ENCODE measurements around the gene CHURC1.

Gene CHURC1

DNA sequence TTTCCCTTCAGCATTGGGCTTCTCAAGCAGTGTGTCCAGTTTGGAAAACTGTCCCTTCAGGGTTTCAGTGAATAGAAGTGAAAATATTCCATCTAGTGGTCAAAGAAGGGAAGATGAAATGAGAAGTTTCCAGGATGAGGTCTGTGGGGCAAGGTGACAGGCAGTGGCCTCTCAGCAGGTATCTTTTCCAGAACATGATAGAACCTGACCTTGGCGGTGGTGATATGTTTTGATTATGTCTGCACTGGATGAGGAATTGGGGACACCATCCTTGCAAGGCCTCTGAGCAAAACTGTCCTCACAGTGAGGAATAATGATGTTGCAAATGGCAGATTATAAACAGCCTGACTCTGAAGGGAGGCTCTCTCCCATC, 23.6 kb downstream of the CHURC1 start:
- DNase-seq (ENCODE audit: low read depth in 2 of 2, low spot score in 1 of 2): no peak

DNA sequence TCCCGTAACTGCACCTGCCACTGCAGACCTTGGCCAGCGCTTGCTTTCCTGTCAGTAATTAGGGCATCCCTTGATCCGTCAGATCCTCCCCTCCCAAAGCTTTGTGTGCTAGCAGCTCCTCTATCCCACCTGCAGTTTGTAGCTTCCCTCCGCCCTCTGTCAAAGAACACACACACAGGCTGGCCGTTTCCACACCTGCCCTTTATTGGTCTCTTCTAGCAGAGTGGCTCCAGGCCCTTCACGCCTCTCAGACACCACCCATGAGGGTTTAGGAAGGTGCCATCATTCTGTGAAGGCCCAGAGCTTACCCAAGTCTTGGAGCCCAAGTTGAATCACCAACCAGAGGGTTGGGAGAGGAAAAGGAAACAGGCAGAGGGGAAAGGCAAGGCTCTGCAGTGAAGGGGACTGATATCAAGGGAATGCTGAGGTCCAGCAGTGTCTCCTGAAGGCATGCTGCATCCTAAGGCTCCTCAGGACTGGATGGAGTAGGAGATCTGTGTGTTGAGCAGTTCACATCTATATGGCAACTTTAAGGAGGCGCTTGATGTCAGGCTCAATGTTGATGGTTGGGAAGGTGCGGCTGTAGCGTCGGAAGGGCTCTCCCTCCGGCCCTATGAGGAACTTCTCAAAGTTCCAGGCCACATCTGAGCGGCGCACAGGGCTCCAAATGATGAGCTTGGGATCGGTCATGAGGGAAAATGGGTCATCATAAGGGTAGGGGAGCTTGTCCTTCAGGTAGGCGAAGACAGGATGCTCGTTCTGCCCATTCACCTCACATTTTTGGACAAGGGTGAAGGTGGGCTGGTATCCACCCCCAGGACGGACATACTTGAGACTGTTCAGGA, 24.9 kb downstream of the CHURC1 start:
- DNase-seq (ENCODE audit: low read depth in 2 of 2, low spot score in 1 of 2): no peak

DNA sequence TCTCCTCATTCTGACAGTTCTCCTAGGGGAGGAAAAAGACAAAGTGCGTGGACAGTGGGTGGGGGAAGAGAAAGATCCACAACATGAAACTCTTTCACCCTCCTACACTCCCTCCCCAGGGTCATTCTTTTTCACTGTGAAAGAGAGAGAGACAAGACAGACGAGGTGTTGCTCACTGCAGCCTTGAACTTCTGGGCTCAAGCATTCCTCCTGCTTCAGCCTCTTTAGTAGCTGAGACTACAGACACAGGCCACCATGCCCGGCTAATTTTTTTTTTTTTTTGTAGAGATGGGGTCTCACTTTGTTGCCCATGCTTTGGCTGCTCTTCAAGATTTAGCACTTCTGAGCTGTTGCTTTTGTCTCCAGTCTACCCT, 25.5 kb downstream of the CHURC1 start:
- DNase-seq (ENCODE audit: low read depth in 2 of 2, low spot score in 1 of 2): no peak

DNA sequence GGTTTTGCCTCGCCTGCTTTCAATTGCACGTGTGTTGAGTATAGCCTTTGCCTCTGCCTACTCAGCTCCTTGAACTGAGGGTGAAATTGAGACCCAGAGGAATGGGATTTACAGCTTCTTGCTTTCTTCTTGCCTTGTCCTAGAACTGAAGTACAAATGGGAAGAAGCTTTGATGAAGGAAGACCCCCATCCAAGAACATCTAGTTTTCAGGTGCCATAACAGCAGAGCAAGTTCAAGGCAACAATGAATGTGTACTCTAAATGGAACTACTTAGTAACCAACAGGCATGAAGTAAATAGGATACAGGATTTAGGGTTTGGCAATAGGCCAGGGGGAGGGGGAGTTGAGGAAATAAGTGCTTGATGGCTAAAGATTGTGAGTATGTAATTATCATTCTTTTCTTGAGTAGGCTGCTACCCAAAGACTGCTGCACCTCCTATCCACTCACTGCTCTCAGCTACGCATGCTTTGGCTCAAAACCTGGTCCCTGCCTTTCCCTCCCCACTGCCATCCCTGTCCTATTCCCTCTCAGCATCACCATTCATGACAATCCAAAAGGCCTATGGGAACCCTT, 26.2 kb downstream of the CHURC1 start:
- no peak for DNase-seq (ENCODE audit: low read depth in 2 of 2, low spot score in 1 of 2)

DNA sequence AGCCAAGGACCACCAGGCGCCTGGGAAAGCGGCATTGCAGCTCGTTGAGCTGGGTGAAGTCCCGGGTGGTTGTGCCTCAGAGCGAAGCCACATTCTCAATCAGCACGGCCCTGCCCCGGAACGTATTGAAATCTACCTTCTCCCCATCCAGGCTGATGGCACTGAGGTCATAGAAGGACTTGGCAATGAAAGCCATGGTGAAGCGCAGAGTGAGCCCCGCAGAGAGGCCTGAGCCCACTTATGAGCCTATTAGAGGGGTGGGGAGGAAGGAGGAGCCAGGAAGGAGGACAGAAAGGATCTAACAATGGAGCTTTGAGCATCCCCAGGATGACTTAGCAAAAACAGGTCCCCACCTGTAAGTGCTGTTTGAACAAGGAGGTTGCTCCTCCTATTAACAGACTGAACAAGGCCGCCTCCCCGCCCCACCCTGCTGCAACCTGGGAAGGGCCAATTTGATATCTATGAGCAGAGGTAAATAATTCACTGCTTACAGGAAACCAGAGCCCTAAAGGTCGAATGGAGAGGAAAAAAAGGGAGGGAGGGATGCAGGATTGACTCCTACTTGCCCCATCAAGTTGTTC, 28.4 kb downstream of the CHURC1 start, which contains the start of gene GPX2:
Gene GPX2 (minus strand): TSS at position 215 of the 581 bp plus-strand sequence. CDS start 19 bp downstream, at position 196.
- DNase-seq (ENCODE audit: low read depth in 2 of 2, low spot score in 1 of 2): no peak

DNA sequence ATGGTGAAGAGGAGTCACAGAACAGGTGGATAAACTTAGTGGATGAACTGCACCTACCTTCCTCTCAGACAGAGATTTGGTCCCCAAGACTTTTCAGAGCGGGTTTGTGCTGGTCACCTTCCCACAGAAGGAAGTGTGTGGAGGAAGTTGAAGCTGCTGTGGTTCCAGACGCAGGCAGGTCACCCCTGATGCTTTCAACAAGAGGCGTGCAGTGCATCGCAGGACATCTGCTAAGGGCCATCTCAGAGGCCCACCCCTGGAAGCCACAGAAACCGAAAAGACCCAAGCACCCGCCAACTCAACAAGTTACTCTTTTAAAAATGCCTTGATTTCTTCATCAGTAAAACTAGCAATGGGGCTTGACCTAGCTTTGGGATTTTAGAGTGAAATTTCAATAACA, 29.3 kb downstream of the CHURC1 start:
- no peak for DNase-seq (ENCODE audit: low read depth in 2 of 2, low spot score in 1 of 2)

DNA sequence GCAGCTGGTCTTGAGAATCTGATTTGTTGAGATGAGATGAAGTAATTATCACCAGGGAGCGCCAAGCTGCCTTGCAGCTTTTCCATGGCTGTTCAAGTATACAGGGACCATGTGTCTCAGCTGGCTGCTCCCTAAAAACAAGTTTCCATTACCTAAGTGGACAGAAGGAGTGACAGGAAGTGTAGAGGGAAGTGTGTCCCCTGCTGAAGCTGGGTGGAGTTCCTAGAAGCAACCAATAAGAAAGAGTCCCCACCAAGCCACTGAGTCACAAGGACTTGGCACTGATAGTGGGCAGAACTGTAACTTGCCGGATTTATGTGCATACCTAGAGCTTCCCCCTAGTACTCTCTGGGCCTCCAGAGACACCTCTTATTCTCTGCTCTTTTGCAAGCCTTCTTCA, 29.8 kb downstream of the CHURC1 start:
- DNase-seq (ENCODE audit: low read depth in 2 of 2, low spot score in 1 of 2): no peak

DNA sequence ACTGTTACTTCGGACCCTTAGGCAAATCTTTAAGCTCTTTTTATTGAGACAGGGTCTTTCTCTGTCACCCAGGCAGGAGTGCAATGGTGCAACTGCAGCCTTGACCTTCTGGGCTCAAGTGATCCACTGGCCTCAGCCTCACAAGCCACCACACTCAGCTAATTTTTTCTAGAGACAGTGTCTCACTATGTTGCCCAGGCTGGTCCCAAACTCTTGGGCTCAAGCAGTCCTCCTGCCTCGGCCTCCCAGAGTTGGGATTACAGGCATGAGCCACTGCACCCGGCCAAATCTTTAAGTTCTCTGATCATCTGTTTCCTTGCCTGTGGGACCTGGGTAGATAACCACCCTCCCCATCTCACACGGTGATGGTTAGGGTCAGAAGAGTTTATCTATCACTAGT, 30.6 kb downstream of the CHURC1 start:
- no peak for DNase-seq (ENCODE audit: low read depth in 2 of 2, low spot score in 1 of 2)

DNA sequence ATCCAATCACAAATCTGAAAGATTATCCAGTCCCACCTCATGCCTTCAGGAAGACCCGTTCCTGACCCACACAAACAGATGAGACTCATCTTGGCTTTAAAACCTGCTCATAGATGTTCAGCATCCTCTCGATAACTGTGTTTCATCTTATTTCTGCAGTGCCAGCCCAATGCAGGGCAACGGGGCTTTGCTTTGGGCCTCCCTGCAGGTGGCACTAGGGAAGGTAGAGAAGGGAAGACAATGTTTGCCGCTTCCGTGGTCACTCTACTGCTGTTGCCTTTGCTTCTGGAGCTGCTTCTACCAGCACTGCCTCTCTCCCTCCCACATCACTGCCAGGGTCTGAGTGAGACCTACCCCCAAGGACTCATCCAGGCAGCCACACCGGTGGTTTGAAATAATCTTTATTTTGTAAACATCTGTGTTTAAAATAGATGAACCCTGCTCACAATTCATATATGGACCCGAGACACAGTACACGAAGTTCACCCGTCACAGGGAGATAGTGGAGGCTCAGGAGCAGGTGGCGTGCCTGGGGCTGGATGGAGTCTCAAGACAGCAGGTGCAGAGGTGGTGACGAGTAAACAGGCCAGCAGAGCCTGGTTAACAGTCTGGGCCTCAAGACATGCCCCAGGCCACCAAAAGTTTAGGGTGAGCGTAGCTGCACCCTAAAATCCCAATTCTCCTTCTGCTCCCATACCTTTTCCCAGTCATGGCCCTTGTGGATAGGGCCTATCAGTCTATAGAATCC, 31.4 kb downstream of the CHURC1 start:
- no peak for DNase-seq (ENCODE audit: low read depth in 2 of 2, low spot score in 1 of 2)

DNA sequence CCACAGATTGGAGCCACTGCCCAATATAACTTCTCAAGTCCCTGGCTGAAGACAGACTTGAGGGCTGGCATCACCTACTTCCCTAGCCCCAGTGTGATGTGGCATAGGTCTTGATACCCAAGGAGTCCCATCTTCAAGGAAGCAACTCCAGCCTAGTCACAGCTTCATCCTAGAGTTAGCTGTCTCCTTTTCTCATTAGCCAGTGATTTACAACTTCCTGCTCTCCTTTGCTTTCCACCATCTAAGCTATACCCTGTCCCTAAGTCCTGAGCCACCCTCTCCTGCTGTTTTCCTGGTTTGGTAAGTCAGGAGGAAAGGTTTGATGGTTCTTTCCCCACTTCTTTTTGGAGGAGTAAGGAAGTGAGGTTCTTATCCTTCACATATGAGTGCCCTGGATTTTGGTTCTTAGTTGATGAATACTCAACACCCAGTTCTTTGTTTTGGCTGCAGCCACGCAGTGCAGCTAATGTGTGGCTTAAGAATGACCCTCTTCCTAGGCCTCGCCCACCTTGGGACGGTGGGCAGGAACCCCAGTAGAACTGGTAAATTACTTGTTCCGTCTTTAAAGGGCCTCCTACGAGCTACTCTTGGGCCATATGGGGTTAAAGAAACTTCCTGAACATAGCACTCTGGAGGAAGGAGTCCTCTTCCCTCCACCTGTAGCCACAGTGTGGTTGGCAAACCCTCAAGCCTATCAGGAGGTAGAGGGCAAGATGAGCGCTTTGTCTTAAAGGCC, 32.2 kb downstream of the CHURC1 start:
- no peak for DNase-seq (ENCODE audit: low read depth in 2 of 2, low spot score in 1 of 2)

DNA sequence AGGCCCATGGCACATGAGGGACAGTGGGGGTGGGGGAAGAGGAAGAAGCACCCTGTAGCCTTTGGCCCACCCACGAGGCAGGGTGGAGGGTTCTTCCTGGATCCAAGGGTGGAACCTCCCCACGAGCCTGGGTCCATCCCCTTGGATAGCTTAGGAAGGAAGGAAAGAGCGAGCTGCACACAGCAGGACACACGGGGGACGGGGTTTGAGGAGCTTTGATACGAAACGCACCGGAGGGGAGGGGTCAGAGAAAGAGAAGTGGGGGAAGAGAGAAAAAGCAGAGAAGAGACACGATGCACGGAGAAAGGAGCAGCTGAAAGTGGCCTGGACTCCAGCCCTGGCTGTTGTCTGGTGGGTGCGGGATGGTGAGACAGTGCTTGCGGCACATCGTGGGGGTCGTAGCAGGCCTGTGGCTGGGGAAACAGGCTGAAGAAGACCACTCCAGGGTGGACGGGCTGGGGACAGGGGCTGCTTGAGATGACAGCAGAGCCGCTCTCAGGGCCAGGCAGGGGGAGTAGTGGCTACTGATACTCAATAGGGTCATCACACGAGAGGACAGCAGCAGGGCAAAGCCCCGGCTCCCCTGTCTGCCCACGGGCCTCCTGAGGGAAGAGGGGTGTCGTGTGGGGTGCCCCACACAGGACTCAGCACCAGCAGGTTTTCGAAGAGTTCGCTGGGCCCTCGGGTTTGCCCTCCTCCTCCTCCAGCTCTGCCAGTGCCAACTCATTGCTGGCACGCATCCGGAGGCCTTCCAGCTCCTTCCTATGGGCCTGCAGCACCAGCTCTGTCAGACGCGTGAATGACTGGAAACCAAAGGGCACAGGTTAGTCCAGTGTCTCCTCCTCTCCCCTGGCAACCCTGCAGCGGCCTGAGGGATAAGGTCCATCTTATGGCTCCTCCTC, 33.7 kb downstream of the CHURC1 start:
- DNase-seq (ENCODE audit: low read depth in 2 of 2, low spot score in 1 of 2): no peak

DNA sequence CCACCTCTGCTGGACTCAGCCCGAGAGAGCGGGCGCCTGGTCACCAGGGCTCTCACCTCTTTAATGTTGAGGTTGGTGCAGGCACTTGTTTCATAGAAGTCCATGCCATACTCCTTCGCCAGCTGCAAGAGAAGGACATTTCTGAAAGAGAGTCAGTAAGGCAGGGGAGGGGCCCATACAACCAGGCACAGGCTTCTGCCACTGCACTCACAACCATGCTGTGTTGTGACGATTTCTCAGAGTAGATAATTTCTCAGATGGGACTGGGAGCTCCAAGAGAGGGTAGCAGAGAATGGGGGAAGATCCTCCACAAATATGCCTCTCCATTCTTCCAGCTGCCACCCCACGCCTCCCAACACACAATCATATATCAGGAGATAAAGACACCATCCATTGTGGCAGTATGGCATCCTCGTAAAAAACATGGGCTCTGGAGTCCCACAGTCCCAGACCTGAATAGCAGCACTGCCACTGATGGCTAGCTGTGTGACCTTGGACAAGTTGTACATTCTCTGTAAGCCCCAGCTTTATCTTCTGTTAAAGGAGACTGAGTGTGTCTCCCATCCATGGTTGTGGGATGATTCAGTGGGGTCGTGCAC, 34.5 kb downstream of the CHURC1 start:
- no peak for DNase-seq (ENCODE audit: low read depth in 2 of 2, low spot score in 1 of 2)

DNA sequence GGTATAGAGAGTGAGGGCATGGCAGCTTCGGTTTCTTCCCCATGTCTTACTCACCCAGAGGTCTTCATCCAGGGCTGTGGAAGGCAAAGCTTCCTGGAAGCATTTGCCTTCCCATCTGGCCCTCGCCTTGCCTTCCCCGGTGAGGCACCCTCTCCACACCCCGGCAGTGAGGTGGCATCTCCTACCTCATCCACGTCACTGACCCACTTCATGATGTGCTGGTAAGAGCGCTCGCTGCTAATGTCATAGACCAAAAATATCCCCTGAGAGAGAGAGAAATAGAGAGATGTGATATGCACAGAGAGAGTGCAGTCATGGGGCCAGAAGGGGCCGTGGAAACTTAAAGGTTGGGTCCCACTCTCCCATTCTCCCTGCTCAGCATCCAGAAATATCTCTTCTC, 36.6 kb downstream of the CHURC1 start:
- DNase-seq (ENCODE audit: low read depth in 2 of 2, low spot score in 1 of 2): no peak

DNA sequence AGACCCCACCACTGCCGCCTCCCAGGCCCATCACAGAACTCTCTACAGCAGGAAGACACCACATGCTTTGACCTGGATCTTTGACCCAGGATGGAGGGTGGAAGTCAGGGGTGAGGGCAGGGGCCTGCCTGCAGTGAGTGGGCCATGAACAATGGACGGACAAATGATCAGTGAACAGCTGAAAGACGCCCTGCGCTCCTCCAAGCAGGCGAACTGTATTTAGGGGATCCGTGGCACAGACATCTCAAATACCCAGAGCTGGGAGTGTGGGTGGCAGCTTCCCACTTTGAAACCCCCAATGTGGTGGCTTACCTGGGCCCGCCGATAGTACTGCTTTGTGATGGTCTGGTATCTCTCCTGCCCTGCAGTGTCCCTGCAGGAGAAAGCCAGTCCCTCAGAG, 37.0 kb downstream of the CHURC1 start:
- no peak for DNase-seq (ENCODE audit: low read depth in 2 of 2, low spot score in 1 of 2)

DNA sequence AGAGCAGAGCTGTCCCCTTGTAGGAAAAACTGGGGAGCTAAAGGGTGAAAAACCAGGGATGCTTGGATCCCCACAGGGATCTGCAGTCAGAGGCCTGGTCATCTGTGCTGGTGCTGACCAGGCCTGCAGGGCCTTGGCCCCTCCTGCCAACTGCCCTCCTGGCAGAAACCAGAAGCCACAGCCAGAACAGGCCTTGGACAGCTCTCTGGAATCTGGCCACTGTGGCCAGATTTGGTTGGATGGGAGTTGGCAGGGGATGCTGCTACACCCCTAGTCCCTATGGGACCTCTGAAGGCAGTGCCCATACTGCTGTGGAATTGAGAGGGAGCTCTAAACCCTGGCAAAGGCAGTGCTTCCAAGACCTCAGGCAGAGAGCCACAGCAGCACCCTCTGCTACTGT, 37.5 kb downstream of the CHURC1 start:
- DNase-seq (ENCODE audit: low read depth in 2 of 2, low spot score in 1 of 2): no peak

DNA sequence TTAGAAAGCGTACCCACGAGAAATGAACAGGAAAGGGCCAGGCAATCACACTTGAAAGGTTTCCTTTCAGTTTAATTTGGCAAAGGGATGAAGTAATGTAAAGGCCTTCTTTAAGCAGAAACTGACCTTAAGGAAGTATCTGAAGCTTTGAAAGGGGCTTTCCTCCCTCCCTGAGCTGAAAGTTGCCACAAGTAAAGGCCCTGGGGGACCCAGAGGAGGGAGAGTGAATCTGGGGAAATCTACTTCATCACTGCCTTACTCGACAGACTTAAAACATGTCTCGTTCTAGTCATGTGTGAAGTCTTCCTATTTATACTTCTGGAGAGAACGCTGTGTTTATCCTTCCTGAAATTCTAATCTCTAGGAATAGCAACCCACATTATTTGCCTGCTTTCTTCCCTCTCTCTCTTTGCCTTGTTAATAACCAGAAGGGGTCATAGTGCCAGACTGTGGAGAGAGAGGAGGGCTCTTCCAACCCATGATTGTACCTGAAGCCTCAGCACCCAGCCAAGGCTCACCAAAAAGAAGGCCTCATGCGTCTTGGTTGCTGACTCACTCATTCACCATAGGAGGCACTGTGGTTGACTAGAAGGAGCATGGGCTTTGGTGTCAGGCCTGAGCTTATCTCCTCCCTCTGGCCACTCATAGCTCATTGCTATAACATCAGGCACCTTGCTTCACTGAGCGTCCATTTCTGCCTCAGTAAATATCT, 38.5 kb downstream of the CHURC1 start:
- DNase-seq (ENCODE audit: low read depth in 2 of 2, low spot score in 1 of 2): no peak

DNA sequence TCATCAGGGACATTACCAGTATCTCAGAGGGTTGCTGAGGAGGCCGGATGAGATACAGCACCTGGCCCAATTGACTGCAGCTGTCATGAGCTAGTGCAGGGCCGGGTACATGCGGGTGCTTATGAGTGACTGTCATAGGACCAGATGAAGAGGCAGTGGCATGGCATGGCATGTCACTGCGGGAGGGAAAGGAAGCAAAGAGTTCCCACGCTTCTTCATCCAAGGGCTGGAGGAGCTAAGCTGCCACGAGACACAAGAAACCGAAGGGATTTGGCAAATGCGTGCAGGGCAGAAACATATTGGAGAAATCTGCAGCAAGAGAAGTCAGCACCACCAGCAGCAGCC, 39.0 kb downstream of the CHURC1 start:
- DNase-seq (ENCODE audit: low read depth in 2 of 2, low spot score in 1 of 2): no peak

DNA sequence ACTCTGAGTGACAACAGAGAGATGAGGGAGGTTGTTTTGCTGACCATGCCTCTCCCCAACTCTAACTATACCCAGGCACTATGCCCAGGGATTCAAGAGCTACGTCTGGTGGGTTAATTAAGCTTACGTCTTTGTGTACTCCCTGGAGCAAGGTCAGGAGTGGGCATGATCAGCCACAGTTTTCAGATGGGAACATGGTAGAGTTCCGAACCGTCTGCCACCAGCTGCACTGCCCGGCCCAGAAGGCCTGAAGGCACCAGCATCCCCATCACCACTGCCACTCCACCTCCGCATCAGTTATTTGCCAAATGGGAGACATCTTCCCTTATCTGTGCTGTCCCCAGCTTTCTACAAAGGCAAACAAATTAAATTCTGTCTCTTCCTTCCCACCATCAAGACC, 39.4 kb downstream of the CHURC1 start:
- no peak for DNase-seq (ENCODE audit: low read depth in 2 of 2, low spot score in 1 of 2)

DNA sequence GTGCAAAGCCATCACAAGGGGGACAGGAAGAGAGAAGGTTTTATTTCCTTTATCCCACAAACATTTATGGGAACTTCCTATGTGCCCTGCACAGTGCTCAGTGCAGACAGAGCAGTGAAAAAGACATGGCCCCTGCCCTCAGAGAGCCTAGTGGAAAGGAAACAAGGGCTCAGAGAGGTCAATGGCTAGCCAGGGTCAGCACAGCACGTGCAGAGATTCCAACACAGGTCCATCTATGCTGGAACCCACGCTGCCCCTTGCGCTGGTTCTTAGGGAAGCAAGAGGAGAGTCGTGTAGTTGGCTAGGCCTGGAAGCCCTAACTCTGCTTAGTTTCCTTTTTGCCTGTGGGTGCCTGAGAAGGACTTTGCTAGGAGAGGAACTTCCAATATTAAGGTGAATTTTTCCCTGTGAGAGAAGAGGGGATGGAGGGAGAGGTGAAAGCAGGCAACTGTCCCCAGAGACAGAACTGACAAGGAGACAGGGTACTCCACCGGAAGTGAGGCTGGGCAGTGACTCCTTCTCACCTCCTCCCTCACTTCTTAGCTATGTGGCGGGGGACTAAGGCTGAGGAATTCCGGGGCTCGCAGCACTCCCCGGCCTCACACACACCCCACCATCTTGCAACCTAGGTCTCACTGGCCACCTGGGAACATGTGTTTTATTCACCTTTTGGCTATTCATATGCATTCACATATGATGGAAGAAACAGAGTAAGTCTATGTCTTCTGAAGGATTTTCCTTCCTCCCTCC, 40.4 kb downstream of the CHURC1 start:
- no peak for DNase-seq (ENCODE audit: low read depth in 2 of 2, low spot score in 1 of 2)

All from stimulated activated CD8-positive, alpha-beta memory T cell treated with anti-CD3 and anti-CD28 coated beads, Interleukin-4, amount 100 ng/mL, for 1 hour (primary cell).